GM12872 (cell line): ENCODE results near the gene TRAK1.

Experiments
- TF ChIP-seq, protein P1 (sequence below): IDR thresholded peaks from 3 replicates; pipeline ENCODE4 v1.5.1; 2011; ENCODE audit warnings: low read depth, mild to moderate bottlenecking, low read length, moderate library complexity; ENCODE audit not compliant: insufficient read depth

The TRAK1 gene

DNA sequence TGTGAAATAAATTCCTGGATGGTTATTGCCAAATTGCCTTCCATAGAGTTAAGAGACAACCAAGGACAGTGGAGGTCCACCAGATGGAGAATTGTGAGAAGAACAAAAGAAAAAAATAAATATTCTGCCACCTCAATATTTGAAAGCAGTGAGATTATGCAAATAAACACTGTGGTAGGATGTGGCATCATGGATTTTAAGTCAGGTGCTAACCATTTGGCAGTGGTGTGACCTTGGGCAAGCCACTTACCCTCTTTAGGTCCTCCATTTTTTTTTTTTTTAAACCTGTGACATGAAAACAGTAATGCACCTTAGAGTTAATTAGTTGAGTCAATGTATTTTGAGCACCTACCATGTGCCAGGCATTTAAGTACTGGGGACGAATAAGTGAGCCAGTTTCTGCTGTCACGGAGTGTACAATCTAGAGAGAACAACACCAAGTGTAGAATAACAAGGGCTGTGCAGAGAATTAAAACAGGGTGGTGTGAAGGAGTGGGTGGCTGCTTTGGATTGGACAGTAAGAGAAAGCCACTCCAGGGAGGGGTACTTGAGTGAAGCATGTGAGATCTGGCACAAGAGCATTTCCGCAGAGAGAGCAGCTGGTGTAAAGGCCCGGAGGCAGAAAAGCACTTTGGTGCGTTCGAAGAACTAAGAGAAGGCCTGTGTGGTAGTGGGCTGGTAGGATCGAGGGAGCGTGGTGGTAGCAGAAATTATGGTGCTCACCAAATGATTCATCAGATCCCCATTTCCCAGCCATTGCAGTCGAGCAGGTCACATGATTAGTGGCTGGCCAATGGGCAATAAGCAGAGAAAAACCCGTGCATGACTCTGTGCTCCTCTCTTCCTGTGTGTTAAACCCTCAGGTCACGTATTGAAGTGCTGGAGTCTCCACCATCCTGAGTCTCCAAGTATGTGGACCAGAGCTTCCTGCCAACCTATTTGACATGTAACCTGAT lies 135.6 kb downstream of the TRAK1 start:
- TF ChIP-seq, protein P1, sequence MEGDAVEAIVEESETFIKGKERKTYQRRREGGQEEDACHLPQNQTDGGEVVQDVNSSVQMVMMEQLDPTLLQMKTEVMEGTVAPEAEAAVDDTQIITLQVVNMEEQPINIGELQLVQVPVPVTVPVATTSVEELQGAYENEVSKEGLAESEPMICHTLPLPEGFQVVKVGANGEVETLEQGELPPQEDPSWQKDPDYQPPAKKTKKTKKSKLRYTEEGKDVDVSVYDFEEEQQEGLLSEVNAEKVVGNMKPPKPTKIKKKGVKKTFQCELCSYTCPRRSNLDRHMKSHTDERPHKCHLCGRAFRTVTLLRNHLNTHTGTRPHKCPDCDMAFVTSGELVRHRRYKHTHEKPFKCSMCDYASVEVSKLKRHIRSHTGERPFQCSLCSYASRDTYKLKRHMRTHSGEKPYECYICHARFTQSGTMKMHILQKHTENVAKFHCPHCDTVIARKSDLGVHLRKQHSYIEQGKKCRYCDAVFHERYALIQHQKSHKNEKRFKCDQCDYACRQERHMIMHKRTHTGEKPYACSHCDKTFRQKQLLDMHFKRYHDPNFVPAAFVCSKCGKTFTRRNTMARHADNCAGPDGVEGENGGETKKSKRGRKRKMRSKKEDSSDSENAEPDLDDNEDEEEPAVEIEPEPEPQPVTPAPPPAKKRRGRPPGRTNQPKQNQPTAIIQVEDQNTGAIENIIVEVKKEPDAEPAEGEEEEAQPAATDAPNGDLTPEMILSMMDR, result no peak

DNA sequence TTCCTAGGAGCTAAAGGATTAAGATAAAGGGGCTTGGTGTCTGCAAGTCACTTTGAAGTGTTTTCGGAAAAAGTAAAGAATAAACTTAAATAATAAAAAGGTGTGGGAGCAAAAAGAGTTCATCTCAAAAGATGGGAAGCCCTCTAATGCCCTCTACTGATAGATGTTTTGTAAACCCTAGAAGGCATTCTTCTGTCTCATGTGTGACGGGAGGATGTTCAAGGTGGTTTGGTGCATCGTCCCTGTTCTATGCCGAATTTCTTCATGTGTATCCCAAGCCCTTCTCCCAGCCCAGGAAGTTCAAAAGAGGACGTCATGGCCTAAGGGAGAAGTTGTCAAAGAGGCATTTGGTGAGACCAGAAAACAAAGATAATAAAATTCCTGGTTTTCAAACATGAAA lies 137.6 kb downstream of the TRAK1 start:
- TF ChIP-seq, protein P1, result peak; percentile 52; the same call in 2 of the 3 replicates

DNA sequence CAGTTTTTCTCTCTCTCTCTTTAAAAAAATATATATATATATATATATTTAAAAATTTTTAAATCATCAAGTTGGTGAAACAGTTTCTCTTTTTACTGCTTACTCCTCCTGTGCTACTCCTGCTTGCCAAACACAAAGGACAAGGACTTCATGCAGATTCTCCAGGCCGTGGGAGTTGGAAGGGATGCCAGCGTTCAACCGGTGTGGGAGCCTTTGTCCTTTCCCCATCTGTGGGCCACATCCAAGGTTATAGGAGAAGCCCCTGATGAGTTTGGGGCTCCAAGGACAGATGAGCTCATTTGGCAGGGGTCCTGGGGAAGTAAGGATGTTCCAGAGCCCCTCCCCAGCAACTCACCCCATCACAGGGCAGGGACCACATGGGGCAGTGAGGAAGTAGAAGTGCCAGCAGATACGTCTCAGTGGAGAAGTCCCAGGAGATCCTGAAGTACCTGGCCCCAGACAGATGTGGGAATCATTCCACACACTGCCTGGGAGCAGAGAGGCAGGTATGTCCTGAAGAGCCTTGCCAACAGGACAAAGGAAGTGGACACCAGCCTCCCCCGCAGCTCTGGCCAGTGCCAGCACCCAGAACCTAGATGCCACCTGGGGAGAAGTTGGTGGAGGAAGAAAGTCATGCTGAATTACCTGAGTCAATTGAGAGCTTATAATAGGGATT lies 138.2 kb downstream of the TRAK1 start:
- TF ChIP-seq, protein P1, result no peak

DNA sequence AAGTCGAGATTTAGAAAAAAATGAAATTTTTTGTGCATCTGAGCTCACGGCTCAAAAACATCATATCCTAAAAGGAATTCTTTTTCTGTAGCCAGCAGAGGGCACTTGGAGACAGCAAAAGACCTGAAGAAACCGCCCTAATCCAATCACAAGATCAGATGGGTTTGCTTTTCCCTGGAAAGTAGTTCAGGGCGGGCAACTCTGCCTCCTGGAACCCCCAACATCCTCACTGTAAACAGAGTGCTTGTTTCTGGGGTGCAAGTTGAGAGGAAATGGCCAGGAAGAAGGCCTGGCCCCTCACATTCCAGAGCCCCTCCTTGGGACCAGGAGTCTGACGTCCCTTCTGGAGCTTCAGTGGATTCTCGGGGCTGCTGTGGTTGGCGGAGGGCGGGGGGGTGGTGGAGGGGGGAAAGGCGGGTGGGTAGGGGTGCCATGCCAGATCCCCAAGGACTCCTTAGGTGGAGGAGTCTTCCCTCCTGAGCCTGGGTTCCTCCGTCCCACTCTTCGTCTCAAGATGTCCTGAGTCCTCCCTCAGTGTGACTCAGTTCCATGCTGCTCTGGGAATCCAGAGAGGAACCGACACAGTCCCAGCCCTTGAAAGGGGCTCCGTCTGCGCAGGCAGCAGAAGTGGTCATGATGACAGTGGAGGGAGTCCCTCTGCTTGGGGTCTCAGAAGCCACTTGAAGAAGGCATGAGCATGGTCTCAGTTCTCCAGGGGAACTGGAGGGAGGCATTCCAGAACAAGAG lies 139.0 kb downstream of the TRAK1 start:
- TF ChIP-seq, protein P1, result peak; percentile 41; the same call in 2 of the 3 replicates

DNA sequence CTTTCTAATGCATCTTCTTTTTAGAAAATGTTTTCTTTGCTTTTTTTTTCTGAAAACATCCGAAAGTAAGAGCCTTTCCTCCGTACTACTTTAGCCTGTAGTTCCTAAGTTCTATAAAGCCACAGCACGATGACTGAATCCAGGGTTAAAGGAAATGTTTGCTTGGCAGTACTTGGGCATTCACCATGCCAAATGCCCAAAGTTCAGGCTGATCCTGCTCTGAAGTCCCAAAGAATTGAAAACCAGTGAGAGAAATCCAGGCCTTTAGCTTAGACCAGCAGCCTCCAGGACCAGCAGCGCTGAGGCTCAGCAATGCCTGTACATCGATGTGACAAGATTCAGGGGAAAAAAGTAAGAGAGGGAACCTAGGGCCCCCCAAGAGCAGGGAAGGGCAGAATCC lies 139.7 kb downstream of the TRAK1 start:
- TF ChIP-seq, protein P1, result no peak

DNA sequence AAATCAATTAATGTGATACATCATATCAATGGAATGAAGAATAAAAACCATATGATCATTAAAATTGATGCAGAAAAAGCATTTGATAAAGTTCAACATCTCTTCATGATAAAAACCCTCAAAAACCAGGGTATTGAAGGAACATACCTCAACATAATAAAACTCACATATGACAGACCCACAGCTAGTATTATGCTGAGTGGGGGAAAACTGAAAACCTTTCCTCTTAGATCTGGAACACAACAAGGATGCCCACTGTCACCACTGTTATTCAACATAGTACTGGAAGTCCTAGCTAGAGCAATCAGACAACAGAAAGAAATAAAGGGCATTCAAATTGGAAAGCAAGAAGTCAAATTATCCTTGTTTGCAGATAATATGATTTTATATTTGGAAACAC lies 144.4 kb downstream of the TRAK1 start:
- TF ChIP-seq, protein P1, result no peak

DNA sequence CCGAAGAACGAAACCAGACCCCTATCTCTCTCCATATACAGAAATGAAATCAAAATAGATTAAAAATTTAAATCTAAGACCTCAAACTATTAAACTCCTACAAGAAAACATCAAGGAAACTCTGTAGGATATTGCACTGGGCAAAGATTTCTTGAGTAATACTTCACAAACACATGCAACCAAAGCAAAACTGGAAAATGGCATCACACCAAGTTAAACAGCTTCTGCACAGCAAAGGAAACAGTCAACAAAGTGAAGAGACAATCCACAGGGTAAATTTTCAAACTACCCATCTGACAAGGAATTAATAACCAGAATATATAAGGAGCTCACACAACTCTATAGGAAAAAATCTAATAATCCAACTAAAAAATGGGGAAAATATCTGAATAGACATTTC lies 145.5 kb downstream of the TRAK1 start:
- TF ChIP-seq, protein P1, result no peak
